HepG2 (cell line): ENCODE measurements around the gene SLIT3. TPM values are rescaled to one million over a fixed set of nuclear protein-coding genes. Genes with fewer than 3 reads are reported as not detected.

ENCODE experiments used
- ATAC-seq: fragments of 200-7000 bp; cut with Tn5 transposase; 3 replicates; pipeline ENCODE4 v1.9.1; 2020; ENCODE audit warnings: mild to moderate bottlenecking, moderate library complexity
- BruUV-seq: library from RNA; stranded (reverse); fragments of 400-500 nt; replicated peaks from 2 replicates; lab custom pipeline; 2021; lab: Mats Ljungman, UMichigan
- CTCF ChIA-PET: fragments of 300-600 bp; formaldehyde crosslinking; extraction: SDS; loops from one replicate; lab custom pipeline; 2021; ENCODE audit warnings: low total read pairs, inconsistent platforms, low intra/inter-chr PET ratio; lab: Yijun Ruan, JAX
- POLR2A ChIA-PET: fragments of 350-600 bp; sonication (Branson Sonifier 250); formaldehyde crosslinking; loops from one replicate; lab custom pipeline; 2020; ENCODE audit warnings: antibody characterized with exemption, inconsistent platforms; lab: Yijun Ruan, JAX
- DNase-seq: peaks from one replicate; pipeline ENCODE4 v3.0.0-alpha.2; 2015; ENCODE audit warnings: low spot score
- FAIRE-seq: peaks from 3 replicates; lab custom pipeline; 2011; peaks lifted over from hg19 to GRCh38; lab: Jason Lieb, UNC
- H2AFZ ChIP-seq: one replicate; pipeline ENCODE4 v1.6.1; 2011; ENCODE audit warnings: low read length, inconsistent platforms
- H3K27ac ChIP-seq: fragments of 300-600 bp; 3 replicates; pipeline ENCODE4 v1.8.0; 2011; ENCODE audit warnings: mixed run types, mild to moderate bottlenecking, mixed read lengths, low read length, inconsistent platforms; ENCODE audit not compliant: insufficient read depth; ENCODE audit errors: extremely low read length
- H3K27me3 ChIP-seq, 2 experiments: fragments of 200-600 bp in 1 of 2; 2 replicates in 1 of 2; 3 replicates in 1 of 2; pipeline versions ENCODE4 v1.6.0 to v1.8.0; 2011; ENCODE audit warnings: low read length in 2 of 2, mild to moderate bottlenecking in 2 of 2, moderate library complexity in 2 of 2, inconsistent platforms in 1 of 2; ENCODE audit not compliant: insufficient read depth in 2 of 2, control insufficient read depth in 1 of 2
- H3K36me3 ChIP-seq, 2 experiments: fragments of 200-600 bp in 1 of 2; replicated peaks in 1 of 2; 2 replicates in 1 of 2; 3 replicates in 1 of 2; pipeline versions ENCODE4 v1.5.1 to v1.8.0; 2011; ENCODE audit warnings: low read length in 2 of 2, inconsistent platforms in 1 of 2; ENCODE audit not compliant: insufficient read depth in 2 of 2, control insufficient read depth in 1 of 2
- H3K4me1 ChIP-seq: 2 replicates; pipeline ENCODE4 v1.5.1; 2012; ENCODE audit warnings: low read length, inconsistent platforms; ENCODE audit not compliant: insufficient read depth
- H3K4me2 ChIP-seq: 2 replicates; pipeline ENCODE4 v1.6.0; 2011; ENCODE audit warnings: low read depth, low read length, inconsistent platforms
- H3K4me3 ChIP-seq, 3 experiments: fragments of 200-600 bp in 1 of 3; sonication (generic), shearing (Covaris generic) in 1 of 3; replicated peaks in 1 of 3; 2 replicates each; pipeline ENCODE4 v1.5.1; 2011 to 2016; ENCODE audit warnings: low read length in 3 of 3, inconsistent platforms in 2 of 3, low read depth in 2 of 3, mild to moderate bottlenecking in 2 of 3, control low read depth in 1 of 3, mixed read lengths in 1 of 3; ENCODE audit not compliant: insufficient read depth in 1 of 3
- H3K79me2 ChIP-seq: one replicate; pipeline ENCODE4 v1.6.1; 2011; ENCODE audit warnings: low read length, inconsistent platforms; ENCODE audit not compliant: insufficient read depth
- H3K9ac ChIP-seq: 2 replicates; pipeline ENCODE4 v1.6.0; 2011; ENCODE audit warnings: mild to moderate bottlenecking, low read depth, low read length, inconsistent platforms; ENCODE audit not compliant: insufficient read depth
- H3K9me3 ChIP-seq: 2 replicates; pipeline ENCODE4 v1.5.1; 2012; ENCODE audit warnings: mild to moderate bottlenecking, low read length
- H4K20me1 ChIP-seq: 2 replicates; pipeline ENCODE4 v1.6.0; 2011; ENCODE audit warnings: inconsistent platforms, mild to moderate bottlenecking, low read length, moderate library complexity; ENCODE audit not compliant: insufficient read depth
- KLF16 ChIP-seq, 2 experiments: sonication (generic) in 1 of 2; formaldehyde crosslinking in 1 of 2; IDR thresholded peaks; 2 replicates each; pipeline versions ENCODE4 v1.6.1 to v1.8.0; 2016 to 2023; ENCODE audit warnings: missing genetic modification reagents in 2 of 2, missing compliant biosample characterization in 1 of 2
- LCORL ChIP-seq, 2 experiments: fragments of 450-650 bp in 1 of 2; sonication (generic) in 1 of 2; formaldehyde crosslinking in 1 of 2; IDR thresholded peaks; 2 replicates each; pipeline versions ENCODE4 v1.5.0 to v1.6.1; 2017 to 2020; ENCODE audit warnings: antibody characterized with exemption in 1 of 2, missing genetic modification reagents in 1 of 2
- MAZ ChIP-seq, 2 experiments: sonication (generic) in 1 of 2; formaldehyde crosslinking in 1 of 2; IDR thresholded peaks; 2 replicates each; pipeline versions ENCODE4 v1.5.0 to v1.6.1; 2012 to 2020; ENCODE audit warnings: low read depth in 2 of 2, mild to moderate bottlenecking in 2 of 2, borderline replicate concordance in 1 of 2, improper control_type of control experiment in 1 of 2, low read length in 1 of 2, missing genetic modification reagents in 1 of 2, moderate library complexity in 1 of 2
- NR0B2 ChIP-seq: sonication (generic); formaldehyde crosslinking; IDR thresholded peaks from 2 replicates; pipeline ENCODE4 v1.4.0; 2020; ENCODE audit warnings: mild to moderate bottlenecking, missing genetic modification reagents
- RNF2 ChIP-seq: fragments of 450-650 bp; conservative IDR thresholded peaks from 2 replicates; pipeline ENCODE4 v1.6.1; 2016; ENCODE audit warnings: low read depth
- SP140L ChIP-seq: sonication (generic); formaldehyde crosslinking; IDR thresholded peaks from 2 replicates; pipeline ENCODE4 v1.4.0; 2020; ENCODE audit warnings: missing genetic modification reagents, borderline replicate concordance
- ZNF124 ChIP-seq: sonication (generic); formaldehyde crosslinking; IDR thresholded peaks from 2 replicates; pipeline ENCODE4 v1.4.0; 2020; ENCODE audit warnings: missing genetic modification reagents
- ZNF142 ChIP-seq: sonication (generic); formaldehyde crosslinking; IDR thresholded peaks from 2 replicates; pipeline ENCODE4 v1.4.0; 2020; ENCODE audit warnings: missing genetic modification reagents
- ZNF207 ChIP-seq: fragments of 450-650 bp; IDR thresholded peaks from 2 replicates; pipeline ENCODE4 v1.6.1; 2016; ENCODE audit warnings: antibody characterized with exemption, borderline replicate concordance
- ZNF512B ChIP-seq: sonication (generic); formaldehyde crosslinking; IDR thresholded peaks from 2 replicates; pipeline ENCODE4 v1.5.1; 2020; ENCODE audit warnings: missing genetic modification reagents, mild to moderate bottlenecking, borderline replicate concordance
- WGBS: methylation state at CpG from one replicate; pipeline ENCODE4 v1.1.6; 2017; ENCODE audit warnings: low lambda C conversion rate; 5-methylcytosine and 5-hydroxymethylcytosine counted together
- in situ Hi-C: cut with HindIII; loops from 2 replicates; pipeline ENCODE4 v1.10.0; 2017; ENCODE audit warnings: low pct_unique_long_range_greater_than_20kb; ENCODE audit not compliant: extremely low pct_ligation_motif_present
- intact Hi-C: fragments of 100-400 bp; cut with micrococcal nuclease; formaldehyde crosslinking; loops from one replicate; pipeline ENCODE4 v1.10.0; 2022; ENCODE audit not compliant: unreplicated experiment
- polyA plus RNA-seq, 8 experiments: library from polyadenylated mRNA; depleted of rRNA in 3 of 8; stranded (reverse) in 7 of 8; unstranded in 1 of 8; fragments of >200 nt; fragmentation: Illumina TruSeq in 4 of 8; extraction: Trizol in 4 of 8; gene quantifications; 2 replicates each; pipeline versions ENCODE4 v1.2.1 to v1.2.3, GENCODE V29; 2011 to 2016; ENCODE audit warnings: low read depth in 4 of 8, missing spikeins in 1 of 8, mixed read lengths in 1 of 8; ENCODE audit not compliant: insufficient read depth in 1 of 8
- total RNA-seq, 5 experiments: library from RNA; depleted of rRNA; stranded (reverse); fragments of >200 nt; fragmentation: Illumina TruSeq; extraction: Trizol; gene quantifications; 2 replicates each; pipeline ENCODE4 v1.2.3, GENCODE V29; 2016; ENCODE audit warnings: low read depth in 1 of 5
- TF ChIP-seq, protein P1 (sequence below): IDR thresholded peaks from 2 replicates; pipeline ENCODE4 v1.6.1; 2018; ENCODE audit warnings: missing genetic modification reagents, mild to moderate bottlenecking, missing compliant biosample characterization

Gene SLIT3
- total and polyA plus RNA-seq, 2 of the 13 experiments (the other 11 are each of a cell fraction or from before 2014, with no cell fraction given), result not detected

DNA sequence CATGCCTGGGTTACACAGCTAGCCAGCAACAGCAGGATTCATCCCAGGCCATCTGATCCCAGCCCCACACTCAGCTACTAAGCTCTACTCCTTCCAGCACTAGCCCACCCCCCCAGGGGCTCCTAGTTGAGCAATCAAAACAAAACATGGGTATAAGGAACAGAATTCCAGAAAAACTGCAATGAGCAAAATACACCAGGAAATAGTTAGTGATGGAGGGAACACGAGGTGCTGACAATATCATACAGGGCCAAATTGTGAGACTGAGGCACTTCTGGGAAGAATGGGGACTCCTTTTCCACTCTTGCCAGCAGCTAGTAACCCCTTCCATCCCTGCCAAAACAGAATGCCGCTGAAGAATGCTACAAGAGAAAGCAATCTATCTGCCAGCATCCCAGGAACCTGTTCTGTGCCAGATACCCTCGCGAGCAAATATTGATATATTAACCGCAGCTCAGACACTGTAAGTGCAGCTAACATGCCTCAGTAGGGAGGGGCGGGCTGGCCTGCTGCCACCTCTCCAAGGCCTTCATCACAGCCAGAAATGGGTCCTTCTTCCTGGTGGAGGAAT lies 161.4 kb downstream of the SLIT3 start:
- FAIRE-seq (no peak), DNase-seq (no peak), ATAC-seq (no peak)
- Histone ChIP-seq H3K36me3 (no peaks in the 10 kb centered on the region), H4K20me1 (no peaks in the 10 kb centered on the region), H3K27me3 (peaks cover under 1 to 12% of the 10 kb centered on the region in 2 experiments; a peak in 2 of 5 replicates), H3K79me2 (no peaks in the 10 kb centered on the region), H3K9ac (no peak overlapping the region), H3K4me3 (no peak overlapping the region), H2AFZ (no peak overlapping the region), H3K4me2 (no peak overlapping the region), H3K27ac (no peak overlapping the region), H3K4me1 (no peaks in the 10 kb centered on the region), H3K9me3 (no peaks in the 10 kb centered on the region)
- intact Hi-C loops (no loop called here), in situ Hi-C loops (no loop called here)
- ChIA-PET POLR2A (no interaction called here), CTCF (no interaction called here)
- WGBS, result 3% methylated on average over 5 of the region's 6 CpGs
- no TSS peak for BruUV-seq
- no peak for TF ChIP-seq ZNF207
- no peak for TF ChIP-seq SP140L (CRISPR knock-in tag)
- no peak for TF ChIP-seq RNF2
- TF ChIP-seq KLF16 (CRISPR knock-in tag; IDR thresholded peaks at IDR 0.05), result no peak
- TF ChIP-seq, protein P1, sequence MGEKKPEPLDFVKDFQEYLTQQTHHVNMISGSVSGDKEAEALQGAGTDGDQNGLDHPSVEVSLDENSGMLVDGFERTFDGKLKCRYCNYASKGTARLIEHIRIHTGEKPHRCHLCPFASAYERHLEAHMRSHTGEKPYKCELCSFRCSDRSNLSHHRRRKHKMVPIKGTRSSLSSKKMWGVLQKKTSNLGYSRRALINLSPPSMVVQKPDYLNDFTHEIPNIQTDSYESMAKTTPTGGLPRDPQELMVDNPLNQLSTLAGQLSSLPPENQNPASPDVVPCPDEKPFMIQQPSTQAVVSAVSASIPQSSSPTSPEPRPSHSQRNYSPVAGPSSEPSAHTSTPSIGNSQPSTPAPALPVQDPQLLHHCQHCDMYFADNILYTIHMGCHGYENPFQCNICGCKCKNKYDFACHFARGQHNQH, result no peak
- no peak for TF ChIP-seq ZNF142 (CRISPR knock-in tag)
- no peak for TF ChIP-seq LCORL (IDR thresholded peaks at IDR 0.05)
- no peak for TF ChIP-seq LCORL (CRISPR knock-in tag; IDR thresholded peaks at IDR 0.05)
- TF ChIP-seq NR0B2 (CRISPR knock-in tag), result no peak
- no peak for TF ChIP-seq MAZ (IDR thresholded peaks at IDR 0.05; ENCODE audit: borderline replicate concordance, low read depth, low read length)
- TF ChIP-seq MAZ (CRISPR knock-in tag; IDR thresholded peaks at IDR 0.05; ENCODE audit: low read depth), result no peak
- no peak for TF ChIP-seq ZNF124 (CRISPR knock-in tag)
- no peak for TF ChIP-seq ZNF512B (CRISPR knock-in tag)
